GM21717 (cell line): ENCODE data around the gene TNS3.

ENCODE experiments used
- ATAC-seq: cut with Tn5 transposase; IDR thresholded peaks from one replicate; pipeline ENCODE4 v1.9.1; 2021; ENCODE audit warnings: mild to moderate bottlenecking, moderate library complexity; ENCODE audit not compliant: unreplicated experiment

Gene TNS3

GRCh38 chr7:47247132-47247531, 334.8 kb downstream of the TNS3 start:
- ATAC-seq: no peak

DNA sequence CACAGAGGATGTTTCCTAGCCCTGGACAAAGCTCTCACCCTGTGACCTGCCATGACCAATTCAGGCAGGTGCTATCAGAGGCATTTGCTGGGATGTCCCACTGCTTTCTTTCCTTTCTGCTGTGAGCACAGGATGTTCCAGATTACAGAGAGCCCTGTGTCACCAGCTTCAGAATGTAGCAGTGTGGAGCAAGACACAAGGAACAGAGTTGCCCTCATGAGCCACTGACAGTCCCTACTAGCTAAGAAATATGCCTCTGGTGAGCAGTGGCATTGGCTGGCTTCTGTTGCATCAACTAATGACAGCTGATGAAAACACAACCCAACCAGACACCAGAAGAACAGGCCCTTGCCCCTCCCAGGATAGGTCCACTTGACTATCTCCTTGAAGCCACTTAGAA, 337.2 kb downstream of the TNS3 start:
- ATAC-seq: no peak

DNA sequence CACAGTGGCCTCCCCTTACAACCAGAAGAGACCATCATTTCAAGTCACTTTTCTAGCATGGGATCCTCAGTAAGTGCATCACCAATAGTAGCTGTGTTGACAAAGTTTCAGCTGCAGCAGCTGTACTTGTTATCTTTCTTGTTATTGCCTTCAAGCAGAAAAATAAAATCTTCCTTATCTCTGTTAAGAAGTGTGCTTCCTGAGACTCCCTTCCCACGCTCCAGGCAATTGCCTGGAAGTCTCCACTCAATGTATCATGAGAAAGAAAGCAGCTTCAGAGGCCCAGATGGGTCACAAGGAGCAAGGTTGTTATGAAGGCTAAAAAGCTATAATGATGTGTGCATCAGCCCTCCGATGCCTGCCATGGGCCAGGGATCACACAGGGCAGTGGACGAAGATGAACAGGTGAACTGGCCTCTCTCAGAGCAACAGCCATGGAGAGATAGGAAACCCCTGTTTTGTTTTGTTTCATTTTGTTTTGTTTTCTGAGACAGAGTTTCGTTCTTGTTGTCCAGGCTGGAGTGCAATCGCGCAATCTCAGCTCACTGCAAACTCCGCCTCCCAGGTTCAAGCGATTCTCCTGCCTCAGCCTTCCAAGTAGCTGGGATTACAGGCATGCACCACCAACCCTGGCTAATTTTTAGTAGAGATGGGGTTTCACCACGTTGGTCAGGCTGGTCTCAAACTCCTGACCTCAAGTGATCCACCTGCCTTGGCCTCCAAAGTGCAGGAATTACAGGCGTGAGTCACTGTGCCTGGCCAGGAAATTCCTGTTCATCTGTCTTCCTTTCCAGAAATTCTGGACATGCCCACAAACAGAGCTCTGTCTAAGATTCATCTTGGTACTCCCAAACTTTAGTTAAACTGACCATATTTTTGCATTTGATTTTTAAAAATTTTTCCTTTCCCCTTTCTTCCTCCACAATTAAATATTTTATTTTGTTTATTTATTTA, 340.5 kb downstream of the TNS3 start:
- no peak for ATAC-seq

- no peak for ATAC-seq
Observed at GRCh38 chr7:47239931-47240421, 341.9 kb downstream of the TNS3 start.

- no peak for ATAC-seq
Observed at GRCh38 chr7:47239034-47239433, 342.9 kb downstream of the TNS3 start.

DNA sequence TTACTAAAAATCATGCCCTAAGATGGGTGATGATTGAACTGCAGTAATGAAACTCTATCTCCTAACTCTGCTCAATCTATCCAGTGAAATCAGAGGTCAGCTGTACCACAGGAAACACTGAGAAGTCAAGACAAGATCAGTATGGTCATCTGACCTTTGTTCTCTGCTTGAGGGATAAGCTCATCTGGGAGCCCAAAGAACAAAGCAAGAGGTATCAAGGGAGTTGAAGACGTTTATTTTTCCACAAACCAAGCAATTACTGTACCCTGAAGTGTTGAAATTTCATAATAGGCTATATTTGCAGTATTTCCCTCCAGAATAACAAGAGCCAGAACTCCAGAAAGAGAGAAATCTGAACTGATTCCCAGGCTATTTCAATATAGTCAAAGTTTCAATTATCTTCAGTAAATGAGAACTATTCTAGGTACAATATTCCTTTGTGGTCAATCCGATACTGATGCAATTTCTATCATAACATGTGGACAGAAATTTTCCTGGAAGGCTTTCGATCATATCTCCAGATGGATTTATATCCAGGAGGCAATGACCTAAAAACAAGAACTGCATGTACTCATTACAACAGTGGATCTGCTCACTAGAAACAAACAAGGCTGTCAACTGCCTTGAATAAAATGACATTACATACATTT, 345.3 kb downstream of the TNS3 start:
- no peak for ATAC-seq

GRCh38 chr7:47233996-47234395, 347.9 kb downstream of the TNS3 start:
- no peak for ATAC-seq

DNA sequence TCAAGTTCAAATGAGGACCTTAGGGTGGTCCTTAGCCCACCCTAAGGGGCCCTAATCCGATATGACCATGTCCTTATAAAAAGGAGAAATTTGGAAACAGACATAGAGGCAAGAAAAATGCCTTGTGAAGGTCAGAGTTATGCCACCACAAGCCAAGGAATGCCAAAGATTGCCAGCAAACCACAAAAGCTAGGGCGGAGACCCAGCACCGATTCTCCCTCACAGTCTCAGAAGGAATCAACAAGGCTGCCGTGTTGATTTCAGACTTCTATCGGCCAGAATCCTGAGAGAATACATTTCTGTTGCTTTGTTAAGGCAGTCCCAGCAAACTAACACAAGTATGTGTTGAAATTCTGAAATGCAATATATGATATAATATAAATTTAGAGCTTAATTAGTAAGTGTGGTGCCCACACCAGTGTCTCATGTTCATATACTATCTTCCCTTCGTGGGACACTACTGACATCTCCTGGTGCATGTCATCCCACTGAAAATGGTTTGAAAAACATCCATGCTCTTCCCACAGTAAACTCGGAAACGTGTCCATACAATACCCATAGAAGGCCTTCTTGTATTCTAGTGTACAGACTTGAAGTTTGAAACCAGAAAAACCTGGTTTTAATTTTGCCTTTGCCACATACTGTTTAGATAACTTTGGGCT, 349.0 kb downstream of the TNS3 start:
- no peak for ATAC-seq

DNA sequence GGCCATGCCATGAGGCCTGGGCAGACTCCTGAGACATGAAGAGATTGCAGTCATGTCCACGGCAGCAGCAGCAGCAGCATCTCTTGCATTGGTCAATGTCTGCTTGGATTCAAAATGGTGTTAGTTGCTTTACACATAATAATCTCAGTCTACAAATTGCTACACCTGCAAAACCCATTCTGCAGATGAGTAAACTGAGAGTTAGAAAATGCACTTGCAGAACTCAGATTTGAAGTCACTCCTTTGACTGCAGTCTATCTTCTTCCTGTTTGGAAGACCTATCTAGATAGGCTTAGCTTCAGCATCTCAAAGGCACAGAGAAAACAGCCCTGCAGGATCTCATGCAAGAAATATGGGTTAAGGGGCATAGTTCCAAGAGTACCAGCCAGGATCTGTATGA, 350.3 kb downstream of the TNS3 start:
- no peak for ATAC-seq

DNA sequence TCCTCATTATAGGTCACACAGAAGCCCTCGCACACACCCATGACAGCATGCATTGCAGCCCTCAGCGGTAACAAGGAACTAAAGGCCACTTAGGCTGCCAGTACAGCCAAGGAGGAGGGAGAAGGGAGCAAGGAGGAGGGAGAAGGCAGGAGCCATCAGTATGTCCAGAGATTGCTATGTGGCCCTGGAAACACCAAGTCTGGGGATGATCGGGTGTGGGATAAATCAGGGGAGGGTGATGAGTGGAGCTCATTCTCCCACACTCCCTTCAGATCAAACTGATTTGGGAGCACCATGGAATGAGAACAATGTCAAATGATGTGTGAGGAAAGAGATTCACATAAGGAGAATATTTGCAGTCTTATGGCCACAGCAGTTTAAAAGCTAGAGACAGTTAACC, 350.9 kb downstream of the TNS3 start:
- no peak for ATAC-seq

DNA sequence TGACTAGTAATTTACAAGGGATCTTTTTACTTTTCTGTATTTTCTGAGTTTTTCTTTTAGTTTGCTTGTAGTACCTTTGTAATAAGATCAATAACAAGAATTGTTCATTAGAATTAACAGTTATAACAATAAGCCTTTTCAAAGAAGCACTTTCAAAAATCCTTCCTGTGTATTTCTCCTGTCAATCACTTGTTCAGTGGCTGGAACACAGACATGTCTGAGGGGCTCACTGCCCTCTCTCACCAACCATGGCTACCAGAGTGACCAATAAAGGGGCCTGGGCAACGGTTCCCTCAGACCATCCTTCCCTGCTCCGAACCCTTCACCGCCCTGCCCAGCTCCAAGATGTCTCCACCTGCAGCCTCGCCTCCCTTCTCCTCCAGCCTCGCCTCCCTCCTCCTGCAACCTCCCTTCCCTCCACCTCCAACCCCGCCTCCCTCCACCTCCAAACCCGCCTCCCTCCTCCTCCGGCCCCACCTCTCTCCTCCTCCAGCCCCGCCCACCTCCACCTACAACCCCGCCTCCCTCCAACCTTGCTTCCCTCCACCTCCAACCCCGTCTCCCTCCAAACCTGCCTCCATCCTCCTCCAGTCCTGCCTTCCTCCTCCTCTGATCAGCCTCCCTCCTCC, 353.4 kb downstream of the TNS3 start:
- ATAC-seq: no peak

- peak; percentile 81 for ATAC-seq
Observed at GRCh38 chr7:47227762-47228177, 354.1 kb downstream of the TNS3 start.

DNA sequence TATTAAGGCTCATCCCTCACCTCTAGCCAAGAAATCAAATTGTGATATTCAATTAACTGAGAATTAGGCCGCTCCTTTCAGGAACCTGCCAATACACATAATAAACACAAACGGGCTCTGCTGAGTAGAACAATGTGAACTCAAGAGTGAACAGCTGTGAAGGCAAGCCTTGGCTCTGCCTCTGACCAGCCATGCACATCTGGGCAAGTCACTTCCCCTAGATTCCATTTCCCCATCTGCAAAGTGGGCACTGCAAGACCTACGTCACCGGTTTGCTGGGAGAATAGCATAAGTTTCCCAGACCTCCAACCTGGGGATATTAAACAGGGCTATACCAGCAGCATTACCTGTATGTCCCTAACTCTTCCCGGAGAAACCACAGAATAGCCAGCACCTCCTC, 355.2 kb downstream of the TNS3 start:
- no peak for ATAC-seq

DNA sequence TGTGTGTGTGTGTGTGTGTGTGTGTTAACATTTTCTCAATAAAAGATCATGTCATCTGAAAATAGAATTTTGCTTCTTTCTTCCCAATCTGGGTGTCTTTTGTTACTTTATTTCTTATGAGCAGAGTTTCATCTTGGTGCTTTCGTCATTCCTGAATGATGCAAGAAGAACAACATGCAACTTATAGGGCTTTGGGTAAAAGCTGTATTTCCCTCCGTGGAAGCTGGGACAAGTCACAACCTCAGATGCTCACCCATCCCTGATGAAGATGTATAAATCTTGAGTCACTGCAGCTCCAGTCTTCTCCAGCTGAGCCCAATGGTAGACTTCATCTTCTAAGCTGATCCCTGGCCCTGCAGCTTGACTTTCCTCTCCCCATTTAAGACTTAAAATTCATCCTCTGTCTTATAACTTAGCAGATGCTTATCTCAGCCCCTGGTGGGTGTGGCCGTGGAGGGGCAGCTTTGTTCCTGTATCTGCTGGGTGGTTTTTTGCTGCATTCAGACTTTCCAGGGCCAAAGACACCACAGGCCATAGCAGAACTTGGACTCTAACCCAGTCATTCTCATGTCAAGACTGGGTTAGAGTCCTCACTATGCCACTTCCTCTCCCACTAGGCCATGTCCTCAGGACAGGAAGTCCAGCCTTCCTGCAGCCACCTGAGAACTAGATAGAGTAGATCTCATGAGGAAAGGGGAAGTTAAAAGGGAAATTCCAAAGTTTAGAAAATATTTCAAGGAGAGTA, 356.4 kb downstream of the TNS3 start:
- no peak for ATAC-seq
